ENCODE results near the gene NEUROD2. TPM values are rescaled to one million over a fixed set of nuclear protein-coding genes. Genes with fewer than 3 reads are reported as not detected.
A peak's percentile ranks its signal among the peaks of the same experiment; 100 is the strongest.

NEUROD2 gene
- total and polyA plus RNA-seq, 2 donors (not counting 3 experiments of a cell fraction or from before 2014, with no cell fraction given) = not detected

GRCh38 chr17:39651923-39652586 is 44.3 kb upstream of the NEUROD2 start:
- Histone ChIP-seq H3K4me3 (replicated peaks in 1 of 3; ENCODE audit: insufficient read depth in 1 of 3, low read depth in 1 of 3, low read length in 3 of 3) (no peak overlapping the region), H2AFZ (ENCODE audit: low read depth, low read length) (no peak overlapping the region), H3K79me2 (ENCODE audit: control insufficient read depth, insufficient read depth, low read length) (no peaks in the 10 kb centered on the region), H3K9me3 (replicated peaks; ENCODE audit: control insufficient read depth, insufficient read depth, low read length) (no peaks in the 10 kb centered on the region), H3K9ac (replicated peaks; ENCODE audit: extremely low read depth, insufficient read depth, low read length) (no peak overlapping the region), H3K4me2 (ENCODE audit: insufficient read depth, low read length) (no peak overlapping the region), H3K9me1 (replicated peaks; ENCODE audit: control insufficient read depth, extremely low read depth, insufficient read depth, low read length) (no peaks in the 10 kb centered on the region), H3K4me1 (ENCODE audit: control insufficient read depth, extremely low read depth, insufficient read depth, low read length) (no peaks in the 10 kb centered on the region), H3K27ac (ENCODE audit: insufficient read depth, low read depth, low read length) (no peak overlapping the region), H3K27me3 (ENCODE audit: control insufficient read depth in 2 of 2, insufficient read depth in 2 of 2, low read length in 2 of 2) (no peaks in the 10 kb centered on the region), H3K36me3 (ENCODE audit: control insufficient read depth in 2 of 2, extremely low read depth in 1 of 2, insufficient read depth in 2 of 2, low read length in 2 of 2) (no peaks in the 10 kb centered on the region), H4K20me1 (replicated peaks; ENCODE audit: control insufficient read depth, extremely low read depth, insufficient read depth, low read length) (no peaks in the 10 kb centered on the region)
- intact Hi-C loops (cut with micrococcal nuclease) (loop anchor here (2.0 kb wide), 1 partner anchor 29 kb away; no protein-coding TSS in a partner anchor), dilution Hi-C loops (cut with MboI; ENCODE audit: extremely low pct_ligation_motif_present, low sequenced_read_pairs) (no loop called here)
- DNase-seq (ENCODE audit: low read depth, low spot score) (peak; percentile 33), FAIRE-seq (no peak)
- CTCF ChIA-PET = interaction anchor here (1.0 to 9.3 kb wide), 13 partner anchors 8 to 116 kb away, joined by 3 to 114 read pairs (median 9); partner anchors contain the start of genes PNMT, STARD3 and TCAP
- POLR2A ChIA-PET = no interaction called here
- BruUV-seq (replicated peaks) = no TSS peak
- TF ChIP-seq POLR2AphosphoS5 (IDR thresholded peaks at IDR 0.05; ENCODE audit: insufficient read depth, low read depth, low read length) (no peak), POLR2A (IDR thresholded peaks at IDR 0.05; ENCODE audit: low read depth, low read length) (no peak), JUN (IDR thresholded peaks at IDR 0.05; ENCODE audit: borderline replicate concordance, insufficient read depth, insufficient read length, low read depth) (no peak), CTCF (IDR thresholded peaks at IDR 0.05; ENCODE audit: extremely low read depth in 1 of 2, insufficient read depth in 1 of 2, low read depth in 1 of 2, low read length in 2 of 2) (no peak), MAX (IDR thresholded peaks at IDR 0.05; ENCODE audit: insufficient read depth, insufficient read length) (no peak), EZH2 (IDR thresholded peaks at IDR 0.05; ENCODE audit: borderline replicate concordance, low read depth, low read length, severe bottlenecking) (no peak), MYC (IDR thresholded peaks at IDR 0.05; ENCODE audit: low read depth, low read length) (no peak), FOS (IDR thresholded peaks at IDR 0.05; ENCODE audit: borderline replicate concordance, insufficient read depth, low read length) (no peak), GATA2 (IDR thresholded peaks at IDR 0.05; ENCODE audit: insufficient read depth, insufficient read length, low read depth, low read length) (no peak)

Data from endothelial cell of umbilical vein (primary cell).